HL-60 (cell line): ENCODE measurements around the gene GRID2.

Source experiments
- GABPA ChIP-seq: IDR thresholded peaks from 2 replicates; pipeline ENCODE4 v1.6.1; 2012; ENCODE audit warnings: low read depth
- TF ChIP-seq, protein P1 (sequence below): IDR thresholded peaks from one replicate; pipeline ENCODE4 v1.5.1; 2011; ENCODE audit warnings: low read length, control low read depth, inconsistent platforms; ENCODE audit not compliant: insufficient read depth

DNA sequence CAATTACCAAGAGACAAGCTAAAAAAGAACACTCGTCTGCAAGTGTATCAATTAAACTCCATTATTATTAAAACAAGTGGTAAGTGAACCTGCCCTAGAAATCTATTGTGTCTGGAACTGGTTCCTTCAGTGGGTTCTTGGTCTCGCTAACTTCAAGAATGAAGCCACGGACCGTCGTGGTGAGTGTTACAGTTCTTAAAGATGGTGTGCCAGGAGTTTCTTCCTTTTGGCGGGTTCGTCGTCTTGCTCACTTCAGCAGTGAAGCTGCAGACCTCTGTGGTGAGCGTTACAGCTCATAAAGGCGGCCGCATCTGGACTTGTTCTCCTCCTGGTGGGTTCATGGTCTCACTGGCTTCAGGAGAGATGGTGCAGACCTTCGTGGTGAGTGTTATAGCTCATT is 231.8 kb downstream of the GRID2 start:
- no peak for TF ChIP-seq GABPA
- TF ChIP-seq, protein P1, sequence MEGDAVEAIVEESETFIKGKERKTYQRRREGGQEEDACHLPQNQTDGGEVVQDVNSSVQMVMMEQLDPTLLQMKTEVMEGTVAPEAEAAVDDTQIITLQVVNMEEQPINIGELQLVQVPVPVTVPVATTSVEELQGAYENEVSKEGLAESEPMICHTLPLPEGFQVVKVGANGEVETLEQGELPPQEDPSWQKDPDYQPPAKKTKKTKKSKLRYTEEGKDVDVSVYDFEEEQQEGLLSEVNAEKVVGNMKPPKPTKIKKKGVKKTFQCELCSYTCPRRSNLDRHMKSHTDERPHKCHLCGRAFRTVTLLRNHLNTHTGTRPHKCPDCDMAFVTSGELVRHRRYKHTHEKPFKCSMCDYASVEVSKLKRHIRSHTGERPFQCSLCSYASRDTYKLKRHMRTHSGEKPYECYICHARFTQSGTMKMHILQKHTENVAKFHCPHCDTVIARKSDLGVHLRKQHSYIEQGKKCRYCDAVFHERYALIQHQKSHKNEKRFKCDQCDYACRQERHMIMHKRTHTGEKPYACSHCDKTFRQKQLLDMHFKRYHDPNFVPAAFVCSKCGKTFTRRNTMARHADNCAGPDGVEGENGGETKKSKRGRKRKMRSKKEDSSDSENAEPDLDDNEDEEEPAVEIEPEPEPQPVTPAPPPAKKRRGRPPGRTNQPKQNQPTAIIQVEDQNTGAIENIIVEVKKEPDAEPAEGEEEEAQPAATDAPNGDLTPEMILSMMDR: no peak
